Astrocyte (in vitro differentiated cells and primary cell): ENCODE data around the gene ASB14. TPM values are rescaled to one million over a fixed set of nuclear protein-coding genes. Genes with fewer than 3 reads are reported as not detected.

ENCODE experiments used
- DNase-seq: peaks from one replicate; pipeline ENCODE4 v3.0.0-alpha.2; 2010; ENCODE audit warnings: low read depth
- FAIRE-seq: peaks from 2 replicates; lab custom pipeline; 2011; peaks lifted over from hg19 to GRCh38; lab: Jason Lieb, UNC
- H2AFZ ChIP-seq: 2 replicates; pipeline ENCODE4 v1.6.0; 2012; ENCODE audit warnings: low read depth, low read length, inconsistent platforms
- H3K27ac ChIP-seq: 2 replicates; pipeline ENCODE4 v1.5.1; 2011; ENCODE audit warnings: low read depth, low read length, inconsistent platforms
- H3K27me3 ChIP-seq: 2 replicates; pipeline ENCODE4 v1.6.0; 2011; ENCODE audit warnings: low read length, inconsistent platforms; ENCODE audit not compliant: insufficient read depth
- H3K36me3 ChIP-seq: 2 replicates; pipeline ENCODE4 v1.5.1; 2011; ENCODE audit warnings: low read length, inconsistent platforms; ENCODE audit not compliant: insufficient read depth
- H3K4me1 ChIP-seq: 2 replicates; pipeline ENCODE4 v1.5.1; 2011; ENCODE audit warnings: low read length, inconsistent platforms; ENCODE audit not compliant: insufficient read depth
- H3K4me2 ChIP-seq: 2 replicates; pipeline ENCODE4 v1.6.0; 2012; ENCODE audit warnings: low read length, inconsistent platforms
- H3K4me3 ChIP-seq: 2 replicates; pipeline ENCODE4 v1.5.1; 2011; ENCODE audit warnings: low read depth, mild to moderate bottlenecking, low read length, inconsistent platforms; ENCODE audit not compliant: insufficient read depth
- H3K79me2 ChIP-seq: 2 replicates; pipeline ENCODE4 v1.6.0; 2012; ENCODE audit warnings: mild to moderate bottlenecking, low read length, inconsistent platforms; ENCODE audit not compliant: insufficient read depth
- H3K9ac ChIP-seq: 2 replicates; pipeline ENCODE4 v1.6.0; 2012; ENCODE audit warnings: mild to moderate bottlenecking, low read length, inconsistent platforms
- H3K9me3 ChIP-seq: 2 replicates; pipeline ENCODE4 v1.5.1; 2012; ENCODE audit warnings: low read depth, mild to moderate bottlenecking, low read length, inconsistent platforms; ENCODE audit not compliant: insufficient read depth
- H4K20me1 ChIP-seq: 2 replicates; pipeline ENCODE4 v1.6.0; 2012; ENCODE audit warnings: low read length, inconsistent platforms; ENCODE audit not compliant: insufficient read depth
- H3K27ac Mint-ChIP-seq: one replicate; pipeline ENCODE4 v1.8.0; 2021; ENCODE audit warnings: mild to moderate bottlenecking, mixed read lengths; ENCODE audit not compliant: unreplicated experiment
- H3K27me3 Mint-ChIP-seq: one replicate; pipeline ENCODE4 v1.8.0; 2021; ENCODE audit warnings: low read depth, mixed read lengths; ENCODE audit not compliant: unreplicated experiment
- H3K36me3 Mint-ChIP-seq: one replicate; pipeline ENCODE4 v1.8.0; 2021; ENCODE audit warnings: low read depth, mixed read lengths; ENCODE audit not compliant: unreplicated experiment
- H3K4me1 Mint-ChIP-seq: one replicate; pipeline ENCODE4 v1.8.0; 2021; ENCODE audit warnings: low read depth, mixed read lengths; ENCODE audit not compliant: unreplicated experiment
- H3K4me3 Mint-ChIP-seq: one replicate; pipeline ENCODE4 v1.8.0; 2021; ENCODE audit warnings: mild to moderate bottlenecking, moderate library complexity, mixed read lengths; ENCODE audit not compliant: unreplicated experiment
- H3K9me3 Mint-ChIP-seq: one replicate; pipeline ENCODE4 v1.8.0; 2021; ENCODE audit warnings: mild to moderate bottlenecking, mixed read lengths; ENCODE audit not compliant: unreplicated experiment
- EZH2 ChIP-seq: IDR thresholded peaks from 2 replicates; pipeline ENCODE4 v1.6.1; 2012; ENCODE audit warnings: mild to moderate bottlenecking, low read length, inconsistent platforms; ENCODE audit not compliant: insufficient read depth
- total RNA-seq: library from RNA; stranded (reverse); gene quantifications from 2 replicates; pipeline ENCODE4 v1.2.1, GENCODE V29; 2021
- TF ChIP-seq, protein P1 (sequence below): IDR thresholded peaks from 2 replicates; pipeline ENCODE4 v1.5.1; 2011; ENCODE audit warnings: low read depth, mild to moderate bottlenecking, inconsistent platforms, low read length, moderate library complexity; ENCODE audit not compliant: insufficient read depth

Gene ASB14
- total RNA-seq, 1 donor from 2014 or later, result not detected

DNA sequence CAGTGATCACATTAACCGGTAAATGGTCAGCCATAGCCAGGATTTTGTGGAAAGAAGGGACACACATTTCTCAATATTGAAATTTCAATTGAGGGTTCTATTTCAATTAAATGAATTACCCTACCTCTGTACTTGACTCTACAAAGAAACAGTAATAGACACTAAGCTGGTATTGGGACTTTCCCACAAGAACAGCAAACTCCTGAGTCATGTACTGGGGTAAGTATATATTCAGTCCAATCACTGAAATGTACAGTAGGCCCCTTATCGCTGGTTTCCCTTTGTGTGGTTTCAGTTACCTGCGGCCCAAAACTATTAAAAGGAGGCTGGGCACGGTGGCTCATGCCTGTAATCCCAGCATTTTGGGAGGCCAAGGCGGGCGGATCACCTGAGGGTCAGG, 17.6 kb downstream of the ASB14 start:
- Mint-ChIP-seq H3K4me3 (no peak overlapping the region), H3K36me3 (peaks cover 10% of the 10 kb centered on the region), H3K9me3 (no peaks in the 10 kb centered on the region), H3K4me1 (no peaks in the 10 kb centered on the region), H3K27ac (no peak overlapping the region), H3K27me3 (no peaks in the 10 kb centered on the region)
- no peak overlapping the region for H3K4me2 ChIP-seq
- peaks cover 3% of the 10 kb centered on the region for H3K36me3 ChIP-seq
- H3K79me2 ChIP-seq, result no peaks in the 10 kb centered on the region
- FAIRE-seq (no peak), DNase-seq (no peak)
- H3K9ac ChIP-seq, result no peak overlapping the region
- H3K9me3 ChIP-seq, result no peaks in the 10 kb centered on the region
- no peak overlapping the region for H3K27ac ChIP-seq
- H3K4me1 ChIP-seq, result no peaks in the 10 kb centered on the region
- no peaks in the 10 kb centered on the region for H3K27me3 ChIP-seq
- H2AFZ ChIP-seq, result no peak overlapping the region
- no peaks in the 10 kb centered on the region for H4K20me1 ChIP-seq
- TF ChIP-seq EZH2, result no peak
- TF ChIP-seq, protein P1, sequence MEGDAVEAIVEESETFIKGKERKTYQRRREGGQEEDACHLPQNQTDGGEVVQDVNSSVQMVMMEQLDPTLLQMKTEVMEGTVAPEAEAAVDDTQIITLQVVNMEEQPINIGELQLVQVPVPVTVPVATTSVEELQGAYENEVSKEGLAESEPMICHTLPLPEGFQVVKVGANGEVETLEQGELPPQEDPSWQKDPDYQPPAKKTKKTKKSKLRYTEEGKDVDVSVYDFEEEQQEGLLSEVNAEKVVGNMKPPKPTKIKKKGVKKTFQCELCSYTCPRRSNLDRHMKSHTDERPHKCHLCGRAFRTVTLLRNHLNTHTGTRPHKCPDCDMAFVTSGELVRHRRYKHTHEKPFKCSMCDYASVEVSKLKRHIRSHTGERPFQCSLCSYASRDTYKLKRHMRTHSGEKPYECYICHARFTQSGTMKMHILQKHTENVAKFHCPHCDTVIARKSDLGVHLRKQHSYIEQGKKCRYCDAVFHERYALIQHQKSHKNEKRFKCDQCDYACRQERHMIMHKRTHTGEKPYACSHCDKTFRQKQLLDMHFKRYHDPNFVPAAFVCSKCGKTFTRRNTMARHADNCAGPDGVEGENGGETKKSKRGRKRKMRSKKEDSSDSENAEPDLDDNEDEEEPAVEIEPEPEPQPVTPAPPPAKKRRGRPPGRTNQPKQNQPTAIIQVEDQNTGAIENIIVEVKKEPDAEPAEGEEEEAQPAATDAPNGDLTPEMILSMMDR, result no peak
- no peak overlapping the region for H3K4me3 ChIP-seq

DNA sequence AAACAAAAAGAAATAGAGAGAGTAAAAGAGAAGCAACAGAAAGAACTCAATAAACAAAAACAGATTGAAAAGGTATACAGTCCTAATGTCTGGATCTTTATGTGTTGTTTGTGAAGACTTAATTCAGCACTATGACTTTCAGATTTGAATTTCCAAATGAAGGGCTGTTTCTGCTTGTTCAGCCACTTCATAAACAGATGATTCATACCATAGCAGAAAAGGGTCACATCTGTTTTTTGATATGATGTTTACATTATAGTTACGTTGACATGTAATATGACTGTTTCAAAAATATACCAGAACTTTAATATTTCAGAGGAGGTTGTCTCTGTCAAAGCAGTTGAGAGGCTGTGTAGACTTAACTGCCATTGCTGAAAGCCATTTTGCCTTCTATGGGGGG, 24.1 kb downstream of the ASB14 start:
- Mint-ChIP-seq H3K4me3 (no peak overlapping the region), H3K27me3 (no peaks in the 10 kb centered on the region), H3K36me3 (peaks cover 35% of the 10 kb centered on the region), H3K9me3 (peaks cover 5% of the 10 kb centered on the region), H3K27ac (no peak overlapping the region), H3K4me1 (no peaks in the 10 kb centered on the region)
- FAIRE-seq (no peak), DNase-seq (no peak)
- no peaks in the 10 kb centered on the region for H3K79me2 ChIP-seq
- TF ChIP-seq, protein P1, result no peak
- no peak for TF ChIP-seq EZH2
- H3K4me3 ChIP-seq, result no peak overlapping the region
- no peaks in the 10 kb centered on the region for H3K27me3 ChIP-seq
- H4K20me1 ChIP-seq, result no peaks in the 10 kb centered on the region
- no peaks in the 10 kb centered on the region for H3K9me3 ChIP-seq
- no peaks in the 10 kb centered on the region for H3K4me1 ChIP-seq
- H3K4me2 ChIP-seq, result no peak overlapping the region
- no peak overlapping the region for H3K27ac ChIP-seq
- peaks cover 8% of the 10 kb centered on the region for H3K36me3 ChIP-seq
- H3K9ac ChIP-seq, result no peak overlapping the region
- no peak overlapping the region for H2AFZ ChIP-seq

DNA sequence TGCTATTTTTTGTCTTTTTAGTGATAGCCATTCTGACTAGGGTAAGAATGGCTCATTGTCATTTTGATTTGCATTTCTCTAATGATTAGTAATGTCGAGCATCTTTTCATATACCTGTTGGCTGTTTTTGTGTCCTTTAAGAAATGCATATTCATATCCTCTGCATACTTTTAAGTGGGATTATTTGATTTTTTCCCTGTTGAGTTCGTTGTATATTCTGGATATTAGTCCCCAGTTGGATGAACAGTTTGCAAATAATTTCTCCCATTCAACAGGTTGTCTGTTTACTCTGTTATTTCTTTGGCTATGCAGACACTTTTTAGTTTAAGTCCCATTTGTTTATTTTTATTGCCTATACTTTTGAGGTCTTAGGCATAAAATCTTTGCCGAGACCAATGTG, 30.6 kb downstream of the ASB14 start:
- Histone ChIP-seq H3K4me1 (no peaks in the 10 kb centered on the region), H3K27me3 (no peaks in the 10 kb centered on the region), H3K4me2 (no peak overlapping the region), H3K79me2 (no peaks in the 10 kb centered on the region), H3K9me3 (no peaks in the 10 kb centered on the region), H3K4me3 (no peak overlapping the region), H3K36me3 (peaks cover 38% of the 10 kb centered on the region), H3K27ac (no peak overlapping the region), H3K9ac (no peak overlapping the region), H2AFZ (no peak overlapping the region), H4K20me1 (no peaks in the 10 kb centered on the region)
- FAIRE-seq (no peak), DNase-seq (no peak)
- H3K27ac Mint-ChIP-seq, result no peak overlapping the region
- TF ChIP-seq EZH2, result no peak
- TF ChIP-seq, protein P1, result no peak
- H3K36me3 Mint-ChIP-seq, result peaks cover 38% of the 10 kb centered on the region
- H3K4me3 Mint-ChIP-seq, result no peak overlapping the region
- no peaks in the 10 kb centered on the region for H3K4me1 Mint-ChIP-seq
- no peaks in the 10 kb centered on the region for H3K27me3 Mint-ChIP-seq
- H3K9me3 Mint-ChIP-seq, result peaks cover 5% of the 10 kb centered on the region
